Fibroblast of lung (primary cell): ENCODE results near the gene ASIC2.

Experiments
- EZH2 ChIP-seq: IDR thresholded peaks from 2 replicates; pipeline ENCODE4 v1.5.1; 2012; ENCODE audit warnings: low read length, control low read depth, mild to moderate bottlenecking; ENCODE audit errors: missing control alignments
- TF ChIP-seq, protein P1 (sequence below), 2 donors: IDR thresholded peaks in 1 of 2; conservative IDR thresholded peaks in 1 of 2; 1 replicate in 1 of 2; 2 replicates in 1 of 2; pipeline ENCODE4 v1.5.1; 2011 to 2012; ENCODE audit warnings: low read length in 2 of 2, control low read depth in 1 of 2, inconsistent platforms in 1 of 2, low read depth in 1 of 2, mild to moderate bottlenecking in 1 of 2

DNA sequence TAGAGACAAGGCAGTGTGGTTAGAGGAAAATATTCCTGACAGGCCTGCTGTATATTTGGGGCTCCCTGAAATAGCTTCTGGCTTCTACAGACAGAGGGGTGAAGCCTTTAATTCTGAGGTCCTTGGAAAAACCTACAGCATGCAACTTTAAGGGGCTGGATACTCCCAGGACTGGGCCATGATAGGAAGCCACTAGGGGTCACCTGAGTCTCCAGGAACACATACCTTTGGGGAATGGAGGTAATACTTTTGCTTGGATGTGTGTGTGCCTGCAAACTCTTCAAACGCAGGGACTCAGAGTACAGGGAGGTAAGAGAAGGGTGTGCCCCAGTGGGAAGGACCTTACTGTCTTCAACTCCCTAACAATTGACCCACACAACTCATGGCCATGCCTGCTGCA is 4.1 kb downstream of the ASIC2 start:
- no peak for TF ChIP-seq EZH2
- TF ChIP-seq, protein P1, sequence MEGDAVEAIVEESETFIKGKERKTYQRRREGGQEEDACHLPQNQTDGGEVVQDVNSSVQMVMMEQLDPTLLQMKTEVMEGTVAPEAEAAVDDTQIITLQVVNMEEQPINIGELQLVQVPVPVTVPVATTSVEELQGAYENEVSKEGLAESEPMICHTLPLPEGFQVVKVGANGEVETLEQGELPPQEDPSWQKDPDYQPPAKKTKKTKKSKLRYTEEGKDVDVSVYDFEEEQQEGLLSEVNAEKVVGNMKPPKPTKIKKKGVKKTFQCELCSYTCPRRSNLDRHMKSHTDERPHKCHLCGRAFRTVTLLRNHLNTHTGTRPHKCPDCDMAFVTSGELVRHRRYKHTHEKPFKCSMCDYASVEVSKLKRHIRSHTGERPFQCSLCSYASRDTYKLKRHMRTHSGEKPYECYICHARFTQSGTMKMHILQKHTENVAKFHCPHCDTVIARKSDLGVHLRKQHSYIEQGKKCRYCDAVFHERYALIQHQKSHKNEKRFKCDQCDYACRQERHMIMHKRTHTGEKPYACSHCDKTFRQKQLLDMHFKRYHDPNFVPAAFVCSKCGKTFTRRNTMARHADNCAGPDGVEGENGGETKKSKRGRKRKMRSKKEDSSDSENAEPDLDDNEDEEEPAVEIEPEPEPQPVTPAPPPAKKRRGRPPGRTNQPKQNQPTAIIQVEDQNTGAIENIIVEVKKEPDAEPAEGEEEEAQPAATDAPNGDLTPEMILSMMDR (conservative IDR thresholded peaks at IDR 0.05 in 1 of 2, IDR thresholded peaks at IDR 0.05 in 1 of 2; ENCODE audit: low read depth in 1 of 2, low read length in 2 of 2), result no peak
